T47D (cell line): Measurements from ENCODE around the gene MOV10.

Source experiments
- DNase-seq, 2 experiments: peaks; one replicate each; pipeline versions ENCODE4 v3.0.0 to v3.0.0-alpha.2; 2011 to 2012; ENCODE audit warnings: low read depth in 1 of 2, low spot score in 1 of 2
- JUND ChIP-seq: IDR thresholded peaks from 2 replicates; pipeline ENCODE4 v1.6.1; 2012; ENCODE audit warnings: low read depth
- in situ Hi-C: cut with HindIII; loops from 2 replicates; pipeline ENCODE4 v1.10.0; 2016; ENCODE audit warnings: low sequenced_read_pairs, low pct_unique_long_range_greater_than_20kb

The MOV10 gene

DNA sequence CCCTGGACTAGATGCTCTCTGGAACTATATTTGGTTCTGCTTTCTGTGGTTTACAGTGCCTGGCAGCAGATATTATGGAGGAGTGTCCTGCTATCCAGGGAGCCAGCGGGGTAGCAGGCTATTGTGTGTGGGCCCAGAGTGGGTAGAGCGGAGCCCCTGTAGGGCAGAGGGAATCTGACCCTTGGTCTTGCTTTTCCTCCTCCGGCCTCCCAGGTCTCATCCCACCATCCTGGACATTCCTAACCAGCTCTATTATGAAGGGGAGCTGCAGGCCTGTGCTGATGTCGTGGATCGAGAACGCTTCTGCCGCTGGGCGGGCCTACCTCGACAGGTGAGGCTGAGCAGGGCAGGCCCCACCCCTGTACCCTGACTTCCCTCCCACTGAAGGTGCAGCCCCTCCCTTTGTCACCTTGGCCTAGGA is 23.3 kb downstream of the MOV10 start:
- in situ Hi-C loops, result no loop called here
- DNase-seq, result no peak
- no peak for TF ChIP-seq JUND

GRCh38 chr1:112698366-112699310 is 24.2 kb downstream of the MOV10 start:
- TF ChIP-seq JUND, result no peak
- in situ Hi-C loops, result no loop called here
- DNase-seq, result peak in 1 of 2 experiments; percentile 84

DNA sequence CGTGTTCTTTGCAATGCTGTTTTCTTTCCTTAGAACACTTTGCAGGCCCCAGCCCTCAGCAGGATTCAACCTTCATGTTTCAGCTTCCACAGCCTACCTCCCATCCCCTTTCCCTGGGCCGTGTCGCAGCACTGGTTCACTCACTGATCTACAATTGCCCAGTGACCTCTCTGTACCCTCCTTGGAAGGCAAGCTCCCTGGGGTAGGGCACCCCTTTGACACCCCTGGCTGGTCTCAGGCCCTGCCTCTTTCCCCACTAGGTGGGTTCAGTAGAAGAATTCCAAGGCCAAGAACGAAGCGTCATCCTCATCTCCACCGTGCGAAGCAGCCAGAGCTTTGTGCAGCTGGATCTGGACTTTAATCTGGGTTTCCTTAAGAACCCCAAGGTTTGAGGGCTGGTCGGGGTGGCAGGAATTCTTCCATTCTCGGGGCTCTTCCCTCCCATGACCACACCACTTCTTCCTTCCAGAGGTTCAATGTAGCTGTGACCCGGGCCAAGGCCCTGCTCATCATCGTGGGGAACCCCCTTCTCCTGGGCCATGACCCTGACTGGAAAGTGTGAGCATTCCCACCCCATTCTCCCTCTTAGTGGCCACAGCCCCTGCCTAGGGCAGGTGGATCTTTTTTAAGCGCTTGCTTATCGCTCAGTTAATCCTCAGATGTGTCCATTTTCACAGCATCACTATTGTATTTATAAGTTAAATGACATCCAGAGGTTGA is 25.1 kb downstream of the MOV10 start:
- no peak for TF ChIP-seq JUND
- DNase-seq, result no peak
- in situ Hi-C loops, result no loop called here

DNA sequence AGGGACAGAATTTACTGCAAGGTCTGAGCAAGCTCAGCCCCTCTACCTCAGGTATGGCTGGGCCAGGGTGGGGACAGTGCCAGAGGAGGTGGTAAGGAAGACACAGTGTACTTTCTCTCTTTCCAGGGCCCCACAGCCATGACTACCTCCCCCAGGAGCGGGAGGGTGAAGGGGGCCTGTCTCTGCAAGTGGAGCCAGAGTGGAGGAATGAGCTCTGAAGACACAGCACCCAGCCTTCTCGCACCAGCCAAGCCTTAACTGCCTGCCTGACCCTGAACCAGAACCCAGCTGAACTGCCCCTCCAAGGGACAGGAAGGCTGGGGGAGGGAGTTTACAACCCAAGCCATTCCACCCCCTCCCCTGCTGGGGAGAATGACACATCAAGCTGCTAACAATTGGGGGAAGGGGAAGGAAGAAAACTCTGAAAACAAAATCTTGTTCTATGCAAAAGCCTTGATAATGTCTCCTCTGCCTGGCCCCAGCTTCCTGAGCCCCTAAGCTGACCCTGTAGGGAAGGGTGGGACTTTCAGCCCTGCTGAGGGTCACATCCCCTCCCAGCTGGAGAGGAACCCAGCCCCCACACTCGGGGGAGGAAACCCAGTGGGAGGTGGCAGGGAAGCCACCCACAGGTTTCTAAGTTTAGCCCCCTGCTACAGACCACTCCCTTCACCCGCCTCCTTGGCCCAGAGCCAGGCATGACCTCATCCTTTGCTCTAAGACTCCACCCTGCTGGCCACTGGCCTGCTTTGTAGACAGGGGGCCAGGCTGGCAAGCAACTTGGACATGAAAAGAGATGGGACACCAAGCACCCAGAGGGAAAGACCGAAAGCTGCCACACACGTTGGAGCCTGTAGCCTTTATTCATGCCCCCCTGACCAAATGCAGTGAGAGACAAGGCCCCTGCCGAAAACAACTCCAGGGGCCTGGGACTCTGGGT is 26.1 kb downstream of the MOV10 start:
- TF ChIP-seq JUND, result no peak
- DNase-seq, result peak in 1 of 2 experiments; percentile 84

DNA sequence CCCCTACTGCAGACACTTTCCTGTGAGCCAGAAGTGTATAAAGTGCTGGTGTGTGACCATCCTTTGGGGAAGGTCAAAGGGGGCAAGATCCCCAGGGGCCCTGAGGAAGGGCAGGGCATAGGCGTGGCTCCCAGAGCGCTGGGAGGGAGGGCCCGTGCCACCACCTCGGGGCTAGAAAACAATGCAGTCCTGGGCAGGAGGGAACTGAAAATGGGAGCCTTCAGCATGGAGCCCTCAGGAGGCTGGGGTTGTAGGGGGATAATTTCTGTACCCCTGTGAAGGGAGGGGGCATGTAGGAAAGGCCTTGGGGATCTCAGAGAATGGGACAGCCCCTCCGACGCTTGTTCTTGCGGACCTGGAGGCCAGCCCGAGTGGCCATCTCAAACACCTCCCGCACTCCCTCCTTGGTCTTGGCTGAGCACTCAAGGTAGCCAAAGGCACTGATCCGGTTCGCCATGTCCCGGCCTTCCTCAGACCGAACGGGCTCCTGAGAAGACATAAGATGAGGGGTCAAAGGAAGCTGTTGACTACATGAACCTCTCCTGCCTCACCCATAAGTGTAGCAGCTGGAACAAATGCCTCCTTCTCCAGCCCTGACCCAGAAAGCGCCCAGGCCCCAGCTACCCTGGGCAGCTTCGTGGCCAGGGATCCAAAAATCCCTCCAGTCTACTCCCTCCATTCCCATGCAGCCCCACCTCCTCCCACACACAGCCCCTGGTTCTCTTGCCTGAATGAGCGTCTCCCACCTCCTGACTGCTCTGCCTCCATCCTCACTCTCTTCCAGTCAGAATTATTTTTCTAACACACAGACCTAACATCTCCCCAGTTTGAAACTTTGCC is 27.0 kb downstream of the MOV10 start:
- no peak for TF ChIP-seq JUND
- no peak for DNase-seq
- in situ Hi-C loops, result no loop called here

More for the DNA sequence above, 26.1 kb downstream of the MOV10 start:
- in situ Hi-C loops, result no loop called here

DNA sequence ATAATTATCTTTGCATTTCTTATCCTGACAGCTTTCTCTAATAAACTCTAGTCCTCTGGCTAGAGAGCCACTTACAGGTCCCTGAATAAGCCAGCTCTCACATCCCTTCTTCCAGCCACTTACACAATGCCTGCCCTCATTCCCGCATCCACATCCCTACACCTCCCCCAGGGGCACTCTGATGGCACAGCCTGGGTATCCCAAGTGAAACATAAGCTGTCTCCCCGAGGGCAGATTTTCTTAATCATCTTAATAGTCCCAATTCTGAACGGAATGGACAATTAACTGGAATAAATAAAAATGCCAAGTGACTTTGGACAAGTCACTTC is 27.6 kb downstream of the MOV10 start:
- no peak for DNase-seq
- in situ Hi-C loops, result no loop called here
- TF ChIP-seq JUND, result no peak

DNA sequence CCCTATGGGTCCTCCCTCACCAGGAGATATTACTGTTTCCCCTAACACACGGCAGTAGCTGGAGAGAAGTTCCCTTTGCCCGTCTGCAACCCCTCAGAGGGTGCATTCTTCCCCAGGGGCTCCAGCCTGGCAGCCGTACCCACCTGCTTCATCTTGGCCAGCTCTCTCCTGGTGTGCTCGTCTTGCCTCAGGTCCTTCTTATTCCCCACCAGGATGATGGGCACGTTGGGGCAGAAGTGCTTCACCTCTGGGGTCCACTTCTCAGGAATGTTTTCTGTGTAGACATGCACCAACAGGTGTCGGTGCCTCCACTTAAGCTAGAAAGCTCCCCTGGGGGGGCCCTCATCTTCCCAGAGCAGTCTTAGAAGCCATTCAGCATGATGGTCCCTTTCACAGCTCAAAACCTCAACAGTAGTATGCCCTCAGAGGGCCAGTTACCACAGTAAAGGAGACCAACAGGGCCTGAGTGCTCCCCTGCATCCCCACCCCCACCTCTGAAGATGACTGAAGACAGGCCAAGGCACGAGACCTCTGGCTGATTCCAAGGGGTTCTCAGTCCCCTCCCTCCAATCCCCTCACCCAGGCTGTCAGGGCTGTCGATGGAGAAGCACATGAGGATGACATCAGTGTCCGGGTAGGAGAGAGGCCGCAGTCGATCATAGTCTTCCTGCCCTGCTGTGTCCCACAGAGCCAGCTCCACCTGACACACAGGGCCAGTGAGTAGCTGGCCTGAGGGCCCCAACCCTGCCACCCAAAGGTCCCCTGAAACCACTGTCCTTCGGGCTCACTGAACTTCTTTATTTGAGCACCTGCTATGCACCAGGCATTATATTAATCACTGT is 28.2 kb downstream of the MOV10 start:
- DNase-seq, result no peak
- TF ChIP-seq JUND, result no peak
- in situ Hi-C loops, result no loop called here

DNA sequence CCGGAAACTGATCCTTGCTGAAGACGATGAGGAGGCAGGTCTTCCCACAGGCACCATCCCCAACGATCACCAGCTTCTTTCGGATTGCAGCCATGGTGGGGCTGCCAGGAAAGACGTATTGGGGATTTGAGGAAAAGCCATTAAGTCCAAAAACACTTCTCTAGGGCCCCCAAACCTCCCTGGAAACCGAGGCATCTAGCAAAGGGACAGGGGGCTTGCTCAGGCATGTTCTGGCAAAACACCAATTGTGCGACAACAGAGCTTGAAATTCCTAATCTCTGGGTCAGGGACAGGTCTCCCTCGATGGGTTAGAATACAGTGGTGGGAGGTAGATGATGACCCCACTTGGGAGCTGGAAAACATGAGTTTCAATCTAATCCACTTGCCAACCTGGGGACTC is 29.2 kb downstream of the MOV10 start:
- in situ Hi-C loops, result no loop called here
- TF ChIP-seq JUND, result no peak
- no peak for DNase-seq

DNA sequence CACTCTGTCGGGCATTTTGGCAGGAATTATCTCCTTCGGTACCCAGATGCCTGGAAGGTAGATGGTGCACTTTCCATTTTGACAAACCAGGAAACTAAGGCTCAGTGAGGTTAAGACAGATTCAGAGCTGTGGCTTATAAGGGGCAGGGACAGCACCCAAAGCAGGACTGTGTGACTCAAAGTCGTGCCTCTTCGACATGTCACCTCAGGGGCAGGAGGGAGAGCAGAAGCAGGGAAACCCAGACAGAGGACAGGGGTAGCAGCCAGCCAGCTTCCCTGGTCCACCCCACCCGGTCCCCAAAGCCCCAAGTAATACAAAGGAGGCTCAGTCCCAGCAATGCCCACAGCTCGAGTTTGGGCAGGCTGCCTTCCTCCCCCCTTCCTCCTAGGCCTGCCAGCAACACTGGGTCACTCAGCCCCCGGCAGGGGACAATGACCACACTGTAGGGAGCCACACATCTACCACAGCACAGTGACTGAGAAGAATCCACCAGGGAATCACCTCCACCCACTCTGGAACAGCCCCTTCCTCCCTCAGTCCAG is 30.0 kb downstream of the MOV10 start:
- no peak for DNase-seq
- in situ Hi-C loops, result no loop called here
- TF ChIP-seq JUND, result no peak

- TF ChIP-seq JUND, result no peak
- in situ Hi-C loops, result no loop called here
- peak; percentile 83 to 98 for DNase-seq
Observed at GRCh38 chr1:112704934-112705627, 30.6 kb downstream of the MOV10 start.
